ENCODE results near the gene SSR4. TPM values are rescaled to one million over a fixed set of nuclear protein-coding genes. Genes with fewer than 3 reads are reported as not detected.

SSR4 gene
- total and polyA plus RNA-seq, 8 donors = 368 to 925 (median 398) TPM

GRCh38 chrX:153776120-153776599 is 18.3 kb upstream of the SSR4 start:
- DNase-seq = peak in 2 of 6 donors; percentile 8 to 36

GRCh38 chrX:153776611-153777045 is 17.8 kb upstream of the SSR4 start:
- DNase-seq (peak in 1 of 6 donors; percentile 46), ATAC-seq (no peak), FAIRE-seq (no peak)
- Histone ChIP-seq H3K9me3 (no peaks in the 10 kb centered on the region), H3K36me3 (no peaks in the 10 kb centered on the region), H3K4me1 (no peaks in the 10 kb centered on the region), H3K4me3 (no peak overlapping the region), H3K27ac (no peak overlapping the region), H3K27me3 (no peaks in the 10 kb centered on the region)
- no peak for TF ChIP-seq CTCF (IDR thresholded peaks at IDR 0.05)
- 85 to 88% methylated on average over 5 to 10 of the region's 22 CpGs for WGBS, 2 donors
- intact Hi-C loops (cut with DNase I) = loop anchor here in 1 of 3 donors (10.0 kb wide), 1 partner anchor 178 kb away; no protein-coding TSS in a partner anchor

More at GRCh38 chrX:153776120-153776599, 18.3 kb upstream of the SSR4 start:
- no peak for FAIRE-seq
- H3K4me1 ChIP-seq = no peaks in the 10 kb centered on the region
- no peak for ATAC-seq
- WGBS, 2 donors = 75 to 87% methylated on average over 10 to 12 of the region's 20 CpGs
- intact Hi-C loops (cut with DNase I) = loop anchor here in 1 of 3 donors (10.0 kb wide), 1 partner anchor 179 kb away; no protein-coding TSS in a partner anchor
- no peak for TF ChIP-seq CTCF (IDR thresholded peaks at IDR 0.05)
- no peaks in the 10 kb centered on the region for H3K36me3 ChIP-seq
- H3K4me3 ChIP-seq = no peak overlapping the region
- H3K27ac ChIP-seq = no peak overlapping the region
- no peaks in the 10 kb centered on the region for H3K9me3 ChIP-seq
- H3K27me3 ChIP-seq = no peaks in the 10 kb centered on the region

GRCh38 chrX:153777261-153778090 is 17.0 kb upstream of the SSR4 start:
- Histone ChIP-seq H3K36me3 (no peaks in the 10 kb centered on the region), H3K27ac (no peak overlapping the region), H3K27me3 (no peaks in the 10 kb centered on the region), H3K4me3 (no peak overlapping the region), H3K9me3 (no peaks in the 10 kb centered on the region), H3K4me1 (no peaks in the 10 kb centered on the region)
- no peak for TF ChIP-seq CTCF (IDR thresholded peaks at IDR 0.05)
- FAIRE-seq (no peak), DNase-seq (peak in 3 of 6 donors; percentile 18 to 72 (median 41)), ATAC-seq (no peak)
- 76 to 88% methylated on average over 34 of the region's 34 CpGs for WGBS, 2 donors
- intact Hi-C loops (cut with DNase I) = loop anchor here in 1 of 3 donors (10.0 kb wide), 1 partner anchor 177 kb away; no protein-coding TSS in a partner anchor

GRCh38 chrX:153778181-153778580 is 16.3 kb upstream of the SSR4 start:
- Histone ChIP-seq H3K27me3 (no peaks in the 10 kb centered on the region), H3K4me3 (no peak overlapping the region), H3K36me3 (no peaks in the 10 kb centered on the region), H3K27ac (no peak overlapping the region), H3K9me3 (no peaks in the 10 kb centered on the region), H3K4me1 (no peaks in the 10 kb centered on the region)
- ATAC-seq = no peak
- intact Hi-C loops (cut with DNase I) = loop anchor here in 1 of 3 donors (10.0 kb wide), 1 partner anchor 177 kb away; no protein-coding TSS in a partner anchor
- no peak for FAIRE-seq
- 62 to 75% methylated on average over 17 of the region's 17 CpGs for WGBS, 2 donors
- no peak for TF ChIP-seq CTCF (IDR thresholded peaks at IDR 0.05)
- DNase-seq = peak in 3 of 6 donors; percentile 16 to 57 (median 54)
